Keratinocyte (primary cell): Measurements from ENCODE around the gene ARVCF. TPM values are rescaled to one million over a fixed set of nuclear protein-coding genes. Genes with fewer than 3 reads are reported as not detected.

Experiments
- DNase-seq: peaks from one replicate; pipeline ENCODE4 v3.0.0-alpha.2; 2011; ENCODE audit warnings: low read depth, missing footprints, low spot score
- FAIRE-seq: peaks from 2 replicates; lab custom pipeline; 2011; peaks lifted over from hg19 to GRCh38; lab: Jason Lieb, UNC
- H2AFZ ChIP-seq: 2 replicates; pipeline ENCODE4 v1.6.0; 2012; ENCODE audit warnings: low read length, control low read depth, inconsistent platforms; ENCODE audit not compliant: control insufficient read depth
- H3K27ac ChIP-seq: 2 replicates; pipeline ENCODE4 v1.5.1; 2011; ENCODE audit warnings: low read length; ENCODE audit not compliant: control insufficient read depth, insufficient read depth
- H3K27me3 ChIP-seq: 3 replicates; pipeline ENCODE4 v1.6.0; 2011; ENCODE audit warnings: low read length; ENCODE audit not compliant: control insufficient read depth, insufficient read depth; ENCODE audit errors: extremely low read depth
- H3K36me3 ChIP-seq, 2 experiments: 2 replicates in 1 of 2; 3 replicates in 1 of 2; pipeline ENCODE4 v1.5.1; 2011; ENCODE audit warnings: low read length in 2 of 2, mild to moderate bottlenecking in 1 of 2; ENCODE audit not compliant: control insufficient read depth in 2 of 2, insufficient read depth in 2 of 2; ENCODE audit errors: extremely low read depth in 1 of 2
- H3K4me1 ChIP-seq: 3 replicates; pipeline ENCODE4 v1.5.1; 2011; ENCODE audit warnings: low read length; ENCODE audit not compliant: control insufficient read depth, insufficient read depth; ENCODE audit errors: extremely low read depth
- H3K4me2 ChIP-seq: 3 replicates; pipeline ENCODE4 v1.6.0; 2011; ENCODE audit warnings: low read depth, low read length; ENCODE audit not compliant: control insufficient read depth, insufficient read depth; ENCODE audit errors: extremely low read depth
- H3K4me3 ChIP-seq, 3 experiments: fragments of 200-600 bp in 1 of 3; sonication (generic) in 1 of 3; 2 replicates in 2 of 3; 3 replicates in 1 of 3; pipeline ENCODE4 v1.5.1; 2011 to 2016; ENCODE audit warnings: low read length in 3 of 3, mild to moderate bottlenecking in 3 of 3, control low read depth in 2 of 3, inconsistent platforms in 1 of 3, low read depth in 1 of 3, mixed read lengths in 1 of 3, mixed run types in 1 of 3, moderate library complexity in 1 of 3; ENCODE audit not compliant: control insufficient read depth in 2 of 3, insufficient read depth in 2 of 3; ENCODE audit errors: extremely low read depth in 1 of 3
- H3K79me2 ChIP-seq: 2 replicates; pipeline ENCODE4 v1.6.0; 2012; ENCODE audit warnings: low read length; ENCODE audit not compliant: control insufficient read depth, insufficient read depth
- H3K9ac ChIP-seq: 3 replicates; pipeline ENCODE4 v1.6.0; 2011; ENCODE audit warnings: low read length; ENCODE audit not compliant: control insufficient read depth, insufficient read depth; ENCODE audit errors: extremely low read depth
- H3K9me1 ChIP-seq: 3 replicates; pipeline ENCODE4 v1.6.0; 2011; ENCODE audit warnings: low read length; ENCODE audit not compliant: control insufficient read depth, insufficient read depth; ENCODE audit errors: extremely low read depth
- H3K9me3 ChIP-seq: 2 replicates; pipeline ENCODE4 v1.5.1; 2012; ENCODE audit warnings: low read depth, low read length; ENCODE audit not compliant: control insufficient read depth
- H4K20me1 ChIP-seq: 3 replicates; pipeline ENCODE4 v1.6.0; 2011; ENCODE audit warnings: low read length; ENCODE audit not compliant: control insufficient read depth, insufficient read depth; ENCODE audit errors: extremely low read depth
- EZH2 ChIP-seq: IDR thresholded peaks from one replicate; pipeline ENCODE4 v1.6.1; 2012; ENCODE audit warnings: inconsistent platforms, mild to moderate bottlenecking, low read length, moderate library complexity
- dilution Hi-C: fragments of 300-500 bp; cut with MboI; formaldehyde crosslinking; loops from one replicate; pipeline ENCODE4 v1.7.0; 2020; ENCODE audit warnings: low sequenced_read_pairs; ENCODE audit not compliant: extremely low pct_ligation_motif_present
- polyA plus RNA-seq, 5 experiments: library from polyadenylated mRNA; depleted of rRNA in 3 of 5; stranded (reverse) in 3 of 5; stranded (forward) in 1 of 5; unstranded in 1 of 5; fragments of >200 nt; gene quantifications; 1 replicate in 1 of 5; 2 replicates in 3 of 5; 3 replicates in 1 of 5; pipeline versions ENCODE4 v1.2.1 to v1.2.3, GENCODE V29; 2011 to 2012; ENCODE audit warnings: missing spikeins in 2 of 5, low read depth in 1 of 5, low replicate concordance in 1 of 5
- TF ChIP-seq, protein P1 (sequence below), 3 experiments: IDR thresholded peaks in 1 of 3; conservative IDR thresholded peaks in 1 of 3; optimal IDR thresholded peaks in 1 of 3; 2 replicates in 2 of 3; 3 replicates in 1 of 3; pipeline versions ENCODE3 to v1.5.1; 2011; ENCODE audit warnings: low read length in 3 of 3, mild to moderate bottlenecking in 3 of 3, moderate library complexity in 2 of 3, control low read depth in 1 of 3, inconsistent platforms in 1 of 3; ENCODE audit not compliant: insufficient read depth in 2 of 3; ENCODE audit errors: extremely low read depth in 1 of 3

ARVCF gene
- polyA plus RNA-seq, 1 donor (not counting 4 experiments of a cell fraction or from before 2014, with no cell fraction given) = 5.7 TPM

DNA sequence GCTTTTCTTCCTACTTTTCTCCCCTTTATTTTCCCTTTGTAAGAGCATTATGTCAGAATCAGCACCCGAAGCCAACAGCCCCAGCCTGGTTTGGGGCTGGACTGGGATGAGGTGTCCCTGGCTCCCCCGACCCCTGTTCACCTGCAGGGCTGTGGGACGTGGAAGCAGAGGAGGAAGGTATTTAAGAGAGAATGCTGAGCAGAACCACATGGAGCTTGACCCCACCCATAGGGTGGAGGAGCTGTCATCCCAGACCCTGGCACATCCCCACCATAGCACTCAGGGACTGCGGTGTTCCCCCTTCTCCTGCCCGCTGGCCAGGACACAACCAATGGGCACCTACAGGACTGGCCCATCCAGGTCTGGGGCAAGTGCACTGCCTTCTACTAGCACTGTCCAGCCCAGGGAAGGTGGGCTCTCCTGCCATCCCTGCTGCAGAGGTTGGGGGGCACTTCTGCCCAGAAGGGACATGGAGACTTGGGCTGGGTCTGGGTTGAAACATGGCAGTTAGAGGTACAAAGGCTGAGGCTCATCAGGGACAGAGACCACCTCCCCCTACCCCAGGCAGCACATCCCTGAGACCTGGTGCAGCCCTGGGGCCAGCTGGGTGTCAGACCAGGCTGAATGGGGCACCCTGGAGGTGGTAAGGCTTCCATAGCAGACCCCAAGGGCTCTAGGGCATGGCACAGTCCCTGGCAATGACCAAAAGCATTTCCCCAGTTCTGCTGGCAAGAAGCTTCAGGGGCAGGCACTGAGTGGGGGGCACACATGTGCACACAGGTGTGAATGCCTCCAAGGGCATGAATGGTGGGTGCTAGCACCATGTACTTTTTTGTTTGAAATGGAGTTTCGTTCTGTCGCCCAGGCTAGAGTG is 23.9 kb upstream of the ARVCF start:
- Histone ChIP-seq H3K79me2 (no peaks in the 10 kb centered on the region), H3K27me3 (no peaks in the 10 kb centered on the region), H3K9ac (no peak overlapping the region), H3K9me3 (no peaks in the 10 kb centered on the region), H3K9me1 (no peaks in the 10 kb centered on the region), H3K4me1 (no peaks in the 10 kb centered on the region), H3K4me2 (no peak overlapping the region), H4K20me1 (peaks cover 3% of the 10 kb centered on the region), H3K4me3 (no peak overlapping the region), H2AFZ (no peak overlapping the region), H3K27ac (no peak overlapping the region), H3K36me3 (peaks cover 7 to 30% of the 10 kb centered on the region in 2 experiments)
- DNase-seq (no peak), FAIRE-seq (no peak)
- dilution Hi-C loops = no loop called here
- TF ChIP-seq EZH2 = no peak
- TF ChIP-seq, protein P1, sequence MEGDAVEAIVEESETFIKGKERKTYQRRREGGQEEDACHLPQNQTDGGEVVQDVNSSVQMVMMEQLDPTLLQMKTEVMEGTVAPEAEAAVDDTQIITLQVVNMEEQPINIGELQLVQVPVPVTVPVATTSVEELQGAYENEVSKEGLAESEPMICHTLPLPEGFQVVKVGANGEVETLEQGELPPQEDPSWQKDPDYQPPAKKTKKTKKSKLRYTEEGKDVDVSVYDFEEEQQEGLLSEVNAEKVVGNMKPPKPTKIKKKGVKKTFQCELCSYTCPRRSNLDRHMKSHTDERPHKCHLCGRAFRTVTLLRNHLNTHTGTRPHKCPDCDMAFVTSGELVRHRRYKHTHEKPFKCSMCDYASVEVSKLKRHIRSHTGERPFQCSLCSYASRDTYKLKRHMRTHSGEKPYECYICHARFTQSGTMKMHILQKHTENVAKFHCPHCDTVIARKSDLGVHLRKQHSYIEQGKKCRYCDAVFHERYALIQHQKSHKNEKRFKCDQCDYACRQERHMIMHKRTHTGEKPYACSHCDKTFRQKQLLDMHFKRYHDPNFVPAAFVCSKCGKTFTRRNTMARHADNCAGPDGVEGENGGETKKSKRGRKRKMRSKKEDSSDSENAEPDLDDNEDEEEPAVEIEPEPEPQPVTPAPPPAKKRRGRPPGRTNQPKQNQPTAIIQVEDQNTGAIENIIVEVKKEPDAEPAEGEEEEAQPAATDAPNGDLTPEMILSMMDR (optimal IDR thresholded peaks at IDR 0.05 in 1 of 3, IDR thresholded peaks at IDR 0.05 in 1 of 3, conservative IDR thresholded peaks at IDR 0.05 in 1 of 3; ENCODE audit: extremely low read depth in 1 of 3, insufficient read depth in 2 of 3, low read length in 3 of 3) = no peak

DNA sequence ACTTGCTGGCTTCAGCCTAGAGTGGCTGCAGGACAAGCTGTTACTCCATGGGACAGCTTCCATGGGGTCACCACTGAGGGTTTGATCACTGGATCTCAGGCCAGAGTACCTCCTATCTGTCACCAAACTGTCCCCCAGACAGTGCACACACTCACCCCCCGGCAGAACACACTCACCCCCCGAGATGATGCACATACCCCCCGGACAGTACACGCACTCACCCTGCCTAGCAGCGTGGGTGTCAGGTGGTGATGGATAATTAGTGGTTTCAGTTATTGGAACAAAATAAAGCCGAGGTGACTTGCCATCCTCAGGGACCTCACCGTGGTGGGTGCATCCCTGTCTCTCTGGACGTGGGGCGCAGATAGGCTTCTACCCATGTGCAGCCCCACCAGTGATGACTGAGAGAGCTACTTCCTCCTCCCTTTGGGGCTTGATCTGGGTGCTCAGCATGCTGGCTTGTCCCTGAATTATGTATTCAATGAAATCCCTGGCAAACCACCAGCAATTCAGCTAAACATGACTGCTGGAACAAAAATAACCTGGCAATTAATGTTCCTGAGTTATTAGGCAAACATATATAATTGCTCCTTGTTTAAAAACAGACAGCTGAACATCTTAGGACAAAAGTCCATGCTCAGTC is 23.2 kb upstream of the ARVCF start:
- H3K9ac ChIP-seq = no peak overlapping the region
- H3K4me2 ChIP-seq = no peak overlapping the region
- H3K79me2 ChIP-seq = no peaks in the 10 kb centered on the region
- H3K9me3 ChIP-seq = no peaks in the 10 kb centered on the region
- H3K9me1 ChIP-seq = no peaks in the 10 kb centered on the region
- TF ChIP-seq EZH2 = no peak
- TF ChIP-seq, protein P1 (optimal IDR thresholded peaks at IDR 0.05 in 1 of 3, IDR thresholded peaks at IDR 0.05 in 1 of 3, conservative IDR thresholded peaks at IDR 0.05 in 1 of 3; ENCODE audit: extremely low read depth in 1 of 3, insufficient read depth in 2 of 3, low read length in 3 of 3) = no peak
- H3K27me3 ChIP-seq = no peaks in the 10 kb centered on the region
- peaks cover 7 to 30% of the 10 kb centered on the region in 2 experiments for H3K36me3 ChIP-seq
- DNase-seq (no peak), FAIRE-seq (no peak)
- no peaks in the 10 kb centered on the region for H3K4me1 ChIP-seq
- H2AFZ ChIP-seq = no peak overlapping the region
- peaks cover 3% of the 10 kb centered on the region for H4K20me1 ChIP-seq
- H3K4me3 ChIP-seq = no peak overlapping the region
- dilution Hi-C loops = no loop called here
- no peak overlapping the region for H3K27ac ChIP-seq
